ELF-1 (cell line): ENCODE data around the gene MSI2.
A peak's percentile ranks its signal among the peaks of the same experiment; 100 is the strongest.

Experiments used
- DNase-seq: peaks from one replicate; pipeline ENCODE4 v3.0.0-alpha.2; 2016; ENCODE audit warnings: low read depth, low spot score

Gene MSI2

GRCh38 chr17:57408071-57408811 lies 151.9 kb downstream of the MSI2 start:
- no peak for DNase-seq

- DNase-seq, result no peak
Observed at GRCh38 chr17:57410169-57410568, 153.8 kb downstream of the MSI2 start.

- DNase-seq, result no peak
Observed at GRCh38 chr17:57412520-57413096, 156.3 kb downstream of the MSI2 start.

- DNase-seq, result no peak
Observed at GRCh38 chr17:57413848-57414651, 157.7 kb downstream of the MSI2 start.

GRCh38 chr17:57415751-57416207 lies 159.5 kb downstream of the MSI2 start:
- no peak for DNase-seq

- DNase-seq, result no peak
Observed at GRCh38 chr17:57416369-57416768, 160.0 kb downstream of the MSI2 start.

GRCh38 chr17:57417956-57418355 lies 161.6 kb downstream of the MSI2 start:
- no peak for DNase-seq

- DNase-seq, result no peak
Observed at GRCh38 chr17:57418463-57419246, 162.3 kb downstream of the MSI2 start.

- DNase-seq, result no peak
Observed at GRCh38 chr17:57419940-57420550, 163.7 kb downstream of the MSI2 start.

- no peak for DNase-seq
Observed at GRCh38 chr17:57420734-57421717, 164.7 kb downstream of the MSI2 start.

- no peak for DNase-seq
Observed at GRCh38 chr17:57422574-57423164, 166.3 kb downstream of the MSI2 start.

GRCh38 chr17:57423541-57423940 lies 167.2 kb downstream of the MSI2 start:
- DNase-seq, result no peak

GRCh38 chr17:57424273-57424672 lies 167.9 kb downstream of the MSI2 start:
- DNase-seq, result no peak

GRCh38 chr17:57424777-57425188 lies 168.5 kb downstream of the MSI2 start:
- DNase-seq, result peak; percentile 86

- no peak for DNase-seq
Observed at GRCh38 chr17:57425431-57425830, 169.1 kb downstream of the MSI2 start.

GRCh38 chr17:57425903-57426880 lies 169.9 kb downstream of the MSI2 start:
- DNase-seq, result no peak

- DNase-seq, result no peak
Observed at GRCh38 chr17:57429966-57430365, 173.6 kb downstream of the MSI2 start.

- DNase-seq, result no peak
Observed at GRCh38 chr17:57431415-57431814, 175.1 kb downstream of the MSI2 start.
